NCI-H748 treated with DMSO at 0.1 percent for 48 hours (cell line): Measurements from ENCODE around the gene SPANXA1.
"Not testable (repeated sequence)": the region's sequence is repeated elsewhere in the genome, so short reads cannot be mapped to it uniquely, and the experiment has no call there.

Source experiments
- DNase-seq: peaks from one replicate; lab custom pipeline; 2025; lab: John Stamatoyannopoulos, UW

The SPANXA1 gene, protein sequence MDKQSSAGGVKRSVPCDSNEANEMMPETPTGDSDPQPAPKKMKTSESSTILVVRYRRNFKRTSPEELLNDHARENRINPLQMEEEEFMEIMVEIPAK

DNA sequence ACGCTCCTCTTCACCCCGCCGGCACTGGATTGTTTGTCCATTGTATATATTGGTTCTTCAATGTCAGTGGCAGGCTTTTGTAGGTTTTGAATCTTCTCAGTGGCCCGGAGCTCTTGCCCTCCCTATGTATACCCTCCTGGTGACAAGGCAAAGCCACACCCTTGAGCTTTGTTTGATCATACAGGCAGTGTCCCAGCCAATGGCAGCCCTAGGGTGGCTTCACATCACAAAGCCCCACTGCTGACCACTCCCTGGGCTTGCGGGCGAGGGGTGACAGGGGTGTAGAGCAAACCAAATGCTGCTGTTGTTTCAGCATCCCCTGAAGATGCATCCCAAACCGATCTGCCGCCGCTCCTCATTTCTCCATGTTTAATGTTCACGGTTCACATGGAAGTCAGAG, at the start of gene SPANXA1:
Gene SPANXA1, minus strand, starts transcription at position 101 of the 400 bp plus-strand sequence. Its CDS starts 60 bp downstream, at position 41.
- not testable (repeated sequence) for DNase-seq

GRCh38 chrX:141632124-141632523, 47.6 kb upstream of the SPANXA1 start:
- DNase-seq = no peak

DNA sequence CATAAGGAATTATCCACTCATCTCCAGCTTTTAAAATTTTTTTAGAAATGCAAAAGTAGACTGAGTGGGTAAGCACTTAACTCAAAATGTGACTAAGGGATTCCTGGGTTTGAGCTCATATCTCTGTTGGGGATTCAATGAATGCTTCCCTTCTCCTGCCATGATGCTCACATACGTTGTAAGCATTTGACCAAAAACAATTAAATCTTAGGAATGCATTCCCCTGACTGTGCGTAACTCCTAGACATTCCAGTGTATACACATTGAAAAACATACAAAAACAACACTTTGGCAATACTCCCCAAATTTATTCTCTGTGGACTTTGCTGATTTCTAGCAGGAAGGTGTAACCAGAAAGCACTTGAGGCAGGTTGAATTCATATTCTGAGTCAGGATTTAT, 34.8 kb upstream of the SPANXA1 start:
- DNase-seq = no peak

DNA sequence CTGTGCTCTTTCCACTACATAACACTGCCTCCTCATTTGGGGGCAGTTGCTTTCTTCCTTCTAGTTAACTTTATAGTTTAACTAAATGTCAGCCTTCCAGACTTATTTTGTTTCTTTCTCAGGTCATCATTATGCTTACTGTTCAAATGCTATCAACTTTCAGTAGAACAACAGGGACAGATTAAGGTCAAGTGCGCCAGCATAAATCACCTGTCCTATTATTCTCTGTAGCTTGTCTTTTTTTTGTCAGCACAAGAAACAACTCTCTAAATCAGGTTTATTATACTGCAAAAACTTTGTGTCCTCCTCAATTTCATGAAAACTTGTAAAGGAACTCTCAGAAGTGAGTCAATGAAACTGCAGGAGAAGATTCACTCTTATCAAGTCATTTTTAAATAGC, 24.6 kb upstream of the SPANXA1 start:
- no peak for DNase-seq

GRCh38 chrX:141589408-141589807, 4.9 kb upstream of the SPANXA1 start, which contains the start of gene SPANXA2:
Gene SPANXA2, plus strand, starts transcription at chrX:141589708. Its CDS starts 60 bp downstream, at chrX:141589768.
- DNase-seq = not testable (repeated sequence)

- DNase-seq = not testable (repeated sequence)
Measured at GRCh38 chrX:141542551-141542950, 42.0 kb downstream of the SPANXA1 start.
